Measurements from ENCODE around the gene ERCC1.

Gene ERCC1

GRCh38 chr19:45464852-45465441 is 41.2 kb upstream of the ERCC1 start:
- no peak overlapping the region for H3K27ac ChIP-seq
- TF ChIP-seq CTCF (conservative IDR thresholded peaks at IDR 0.05): no peak

- no peak for TF ChIP-seq CTCF (conservative IDR thresholded peaks at IDR 0.05)
- no peak overlapping the region for H3K27ac ChIP-seq
These were observed 40.6 kb upstream of the ERCC1 start for GRCh38 chr19:45464274-45464673.

- no peak overlapping the region for H3K27ac ChIP-seq
- no peak for TF ChIP-seq CTCF (conservative IDR thresholded peaks at IDR 0.05)
These were observed 39.5 kb upstream of the ERCC1 start for GRCh38 chr19:45463241-45463640.

- no peak for TF ChIP-seq CTCF (conservative IDR thresholded peaks at IDR 0.05)
These were observed 38.5 kb upstream of the ERCC1 start for GRCh38 chr19:45462174-45462573.

GRCh38 chr19:45460807-45461347 is 37.2 kb upstream of the ERCC1 start:
- H3K27ac ChIP-seq: no peak overlapping the region
- no peak for TF ChIP-seq CTCF (conservative IDR thresholded peaks at IDR 0.05)

More at GRCh38 chr19:45462174-45462573, 38.5 kb upstream of the ERCC1 start:
- H3K27ac ChIP-seq: no peak overlapping the region

GRCh38 chr19:45457776-45458175 is 34.1 kb upstream of the ERCC1 start:
- no peak overlapping the region for H3K27ac ChIP-seq
- TF ChIP-seq CTCF (conservative IDR thresholded peaks at IDR 0.05): no peak

GRCh38 chr19:45456500-45456815 is 32.7 kb upstream of the ERCC1 start:
- peak overlapping the region; percentile 62; the same call in 1 of the 2 replicates for H3K27ac ChIP-seq
- TF ChIP-seq CTCF (conservative IDR thresholded peaks at IDR 0.05): no peak
